GM18502 (cell line): Measurements from ENCODE around the gene ERFL.

Experiments
- ATAC-seq: cut with Tn5 transposase; IDR thresholded peaks from one replicate; pipeline ENCODE4 v1.9.1; 2021; ENCODE audit warnings: mild to moderate bottlenecking; ENCODE audit not compliant: unreplicated experiment, poor library complexity

ERFL gene

DNA sequence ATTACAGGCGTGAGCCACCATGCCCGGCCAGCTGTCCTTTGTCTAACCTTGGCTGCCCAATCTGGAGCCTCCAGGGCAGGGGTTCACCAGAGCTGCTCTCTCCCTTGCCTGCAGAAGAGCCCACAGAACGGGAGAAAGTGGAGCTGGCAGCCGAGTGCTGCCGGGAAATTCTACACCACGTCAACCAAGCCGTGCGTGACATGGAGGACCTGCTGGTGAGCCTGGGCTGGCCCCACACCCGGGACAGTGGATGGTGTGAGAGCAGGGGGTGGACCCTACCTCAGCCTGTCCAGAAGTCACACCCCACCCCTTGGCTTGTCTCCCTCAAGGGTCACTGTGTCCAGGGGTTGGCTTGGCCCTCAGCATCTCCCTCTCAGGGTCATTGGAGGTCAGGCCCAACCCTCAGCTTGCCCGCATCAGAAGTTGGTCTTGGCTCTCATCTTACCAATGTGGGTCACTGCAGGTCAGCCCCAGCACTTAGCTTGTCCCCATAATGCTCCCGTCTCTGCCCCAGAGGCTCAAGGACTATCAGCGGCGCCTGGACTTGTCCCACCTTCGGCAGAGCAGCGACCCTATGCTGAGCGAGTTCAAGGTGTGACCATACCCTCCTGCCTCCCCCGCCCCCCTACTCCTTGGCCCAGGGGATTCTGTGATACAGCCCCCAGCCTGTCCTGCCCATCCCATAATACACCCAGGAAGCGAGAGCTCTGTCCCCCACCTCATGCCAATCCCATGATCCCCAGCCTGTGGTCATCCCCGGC is 24.9 kb downstream of the ERFL start:
- ATAC-seq = no peak

- no peak for ATAC-seq
Measured at GRCh38 chr19:41902594-41902993, 25.7 kb downstream of the ERFL start.

DNA sequence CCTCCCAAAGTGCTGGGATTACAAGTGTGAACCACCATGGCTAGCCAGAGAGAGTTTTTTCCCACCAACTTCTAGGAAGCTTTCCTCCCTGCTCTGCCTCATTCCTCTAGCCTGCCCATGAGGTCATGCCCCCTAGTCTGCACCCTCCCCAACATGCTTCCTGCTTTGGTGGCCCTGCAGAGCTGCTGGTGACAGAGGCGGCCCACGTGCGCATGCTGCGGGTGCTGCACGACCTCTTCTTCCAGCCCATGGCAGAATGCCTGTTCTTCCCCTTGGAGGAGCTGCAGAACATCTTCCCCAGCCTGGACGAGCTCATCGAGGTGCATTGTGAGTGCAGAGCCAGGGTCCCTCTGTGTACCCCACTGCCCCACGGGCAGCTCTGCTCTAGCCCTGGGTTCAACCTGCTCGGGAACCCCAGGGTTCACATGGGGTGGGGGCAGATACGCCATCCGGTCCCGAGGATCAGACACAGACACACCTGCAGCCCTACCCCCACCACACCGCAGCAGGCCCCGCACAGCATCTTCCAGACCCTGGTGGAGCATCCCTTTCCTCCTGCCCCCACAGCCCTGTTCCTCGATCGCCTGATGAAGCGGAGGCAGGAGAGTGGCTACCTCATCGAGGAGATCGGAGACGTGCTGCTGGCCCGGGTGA is 26.4 kb downstream of the ERFL start:
- ATAC-seq = no peak

DNA sequence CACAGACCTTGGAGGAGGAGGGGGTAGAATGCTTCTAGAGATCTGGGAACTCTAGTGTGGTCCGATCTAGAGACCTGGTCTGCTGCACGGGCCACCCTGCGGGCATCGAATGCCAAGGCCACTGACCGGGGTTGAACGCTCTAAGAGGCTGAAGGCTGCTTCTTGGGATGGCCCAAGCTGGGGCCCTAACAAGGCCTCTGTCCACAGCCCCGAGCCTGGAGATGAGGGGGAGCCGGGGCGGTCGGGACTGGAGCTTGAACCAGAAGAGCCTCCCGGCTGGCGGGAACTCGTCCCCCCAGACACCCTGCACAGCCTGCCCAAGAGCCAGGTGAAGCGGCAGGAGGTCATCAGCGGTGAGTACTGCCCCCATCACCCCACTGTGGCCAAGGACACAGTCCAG is 30.0 kb downstream of the ERFL start:
- no peak for ATAC-seq

DNA sequence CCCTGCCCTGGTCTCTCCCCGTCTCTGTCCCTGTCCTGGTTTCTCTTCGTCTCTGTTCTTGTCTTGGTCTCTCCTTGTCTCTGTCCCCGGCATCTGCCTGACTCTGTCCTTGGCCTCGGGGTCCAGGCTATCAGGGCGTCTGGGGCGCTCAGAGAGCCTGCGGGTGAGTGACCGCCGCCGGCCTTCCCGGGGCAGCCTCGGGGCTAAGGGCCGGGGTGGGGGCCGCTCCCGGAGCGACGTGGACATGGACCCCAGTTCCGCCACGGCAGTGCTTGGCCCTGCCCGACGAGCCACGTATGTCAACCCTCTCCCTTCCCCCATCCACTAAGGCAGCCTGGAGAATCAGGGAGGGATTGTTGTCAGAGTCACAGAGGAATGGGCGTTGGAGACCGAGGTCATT is 30.4 kb downstream of the ERFL start:
- ATAC-seq = no peak

DNA sequence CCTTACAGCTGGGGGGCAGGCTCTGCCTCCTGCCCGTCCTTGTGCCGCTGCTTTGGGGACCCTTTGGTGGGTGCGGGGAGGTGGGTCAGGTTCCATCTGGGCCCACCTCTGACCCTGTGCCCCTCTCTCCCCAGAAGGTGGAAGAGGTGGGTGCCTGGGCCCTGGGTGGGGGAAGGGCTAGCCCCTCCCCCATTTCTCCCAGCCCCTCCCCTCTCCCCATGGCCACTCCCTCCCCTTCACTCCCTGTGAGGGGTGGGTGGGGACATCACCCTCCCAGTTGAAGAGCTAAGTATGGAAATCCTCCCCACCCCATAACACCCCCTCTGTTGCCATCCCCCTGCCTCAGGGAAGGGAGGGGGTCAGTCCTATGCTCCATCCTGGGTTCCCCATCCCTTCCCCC is 31.1 kb downstream of the ERFL start:
- ATAC-seq = no peak

DNA sequence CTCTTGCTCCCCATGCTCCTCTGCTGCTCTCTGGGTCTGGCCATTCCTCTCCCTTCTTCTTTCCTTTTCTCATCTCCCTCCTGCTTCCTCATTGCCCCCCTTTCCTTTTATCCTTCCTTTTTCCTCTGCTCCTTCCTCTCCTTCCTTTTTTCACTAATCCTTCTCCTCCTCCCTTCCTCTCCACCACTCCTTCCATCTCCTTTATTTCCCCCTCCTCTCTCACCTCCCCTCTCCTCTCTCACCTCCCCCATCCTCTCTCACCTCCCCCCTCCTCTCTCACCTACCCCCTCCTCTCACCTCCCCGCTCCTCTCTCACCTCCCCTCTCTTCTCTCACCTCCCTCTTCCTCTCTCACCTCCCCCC is 31.7 kb downstream of the ERFL start:
- ATAC-seq = no peak

GRCh38 chr19:41895745-41896580 is 32.3 kb downstream of the ERFL start:
- no peak for ATAC-seq

DNA sequence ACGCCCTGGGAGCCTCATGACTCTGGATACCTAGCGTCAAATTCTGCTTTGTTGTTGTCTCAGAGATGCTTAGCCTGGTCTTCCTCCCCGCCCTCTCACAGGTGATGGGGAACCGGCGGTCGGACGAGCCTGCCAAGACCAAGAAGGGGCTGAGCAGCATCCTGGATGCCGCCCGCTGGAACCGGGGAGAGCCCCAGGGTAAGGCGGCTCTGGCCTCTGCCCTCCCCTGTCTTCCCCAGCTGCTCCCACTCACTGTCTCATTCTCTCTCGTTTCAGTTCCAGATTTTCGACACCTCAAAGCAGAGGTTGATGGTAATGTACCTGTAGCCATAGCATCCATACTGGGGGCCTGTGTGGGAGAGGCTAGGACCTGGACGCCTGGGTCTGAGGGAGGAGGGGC is 33.9 kb downstream of the ERFL start:
- ATAC-seq = no peak

DNA sequence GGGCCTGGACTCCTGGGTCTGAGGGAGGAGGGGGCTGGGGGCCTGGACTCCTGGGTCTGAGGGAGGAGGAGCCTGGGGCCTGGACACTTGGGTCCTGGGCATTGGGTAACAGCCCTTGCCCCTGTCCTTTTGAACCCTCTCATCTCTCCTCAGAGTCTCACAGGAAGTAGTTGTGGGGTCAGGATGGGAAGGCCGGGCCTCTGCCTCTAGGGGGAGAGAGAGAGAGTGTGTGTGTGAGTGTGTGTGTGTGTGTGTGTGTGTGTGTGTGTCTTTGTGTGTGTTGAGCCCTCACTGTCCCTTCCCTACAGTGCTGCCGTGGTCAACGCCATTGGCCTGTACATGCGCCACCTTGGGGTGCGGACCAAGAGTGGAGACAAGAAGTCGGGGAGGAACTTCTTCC is 34.4 kb downstream of the ERFL start:
- no peak for ATAC-seq

DNA sequence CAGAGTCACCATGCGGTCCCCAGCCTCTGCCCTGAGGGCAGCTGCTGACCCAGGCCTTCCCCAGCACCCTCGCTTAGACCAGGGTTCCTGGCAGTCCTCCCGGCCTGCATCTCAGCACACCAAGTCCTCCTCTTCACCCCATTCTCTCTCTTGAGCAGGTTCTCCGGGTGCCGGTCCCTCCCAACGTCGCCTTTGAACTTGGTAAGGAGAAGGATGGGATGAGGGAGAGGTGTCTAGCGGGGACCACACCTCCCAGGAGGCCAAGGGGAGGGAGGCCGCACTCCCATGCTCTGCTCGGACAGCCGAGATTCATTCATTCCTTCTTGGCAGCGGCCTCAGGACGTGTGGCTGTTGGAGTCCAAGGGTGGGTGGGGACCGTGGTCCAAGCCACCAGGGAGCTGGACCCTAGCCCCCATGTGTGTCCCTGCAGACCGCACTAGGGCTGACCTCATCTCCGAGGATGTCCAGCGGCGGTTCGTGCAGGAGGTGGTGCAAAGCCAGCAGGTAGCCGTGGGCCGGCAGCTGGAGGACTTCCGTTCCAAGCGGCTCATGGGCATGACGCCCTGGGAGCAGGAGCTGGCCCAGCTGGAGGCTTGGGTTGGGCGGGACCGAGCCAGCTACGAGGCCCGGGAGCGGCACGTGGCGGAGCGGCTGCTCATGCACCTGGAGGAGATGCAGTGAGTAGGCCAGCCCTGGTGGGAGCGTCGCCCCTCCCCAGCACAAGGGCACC is 35.9 kb downstream of the ERFL start:
- ATAC-seq = no peak

DNA sequence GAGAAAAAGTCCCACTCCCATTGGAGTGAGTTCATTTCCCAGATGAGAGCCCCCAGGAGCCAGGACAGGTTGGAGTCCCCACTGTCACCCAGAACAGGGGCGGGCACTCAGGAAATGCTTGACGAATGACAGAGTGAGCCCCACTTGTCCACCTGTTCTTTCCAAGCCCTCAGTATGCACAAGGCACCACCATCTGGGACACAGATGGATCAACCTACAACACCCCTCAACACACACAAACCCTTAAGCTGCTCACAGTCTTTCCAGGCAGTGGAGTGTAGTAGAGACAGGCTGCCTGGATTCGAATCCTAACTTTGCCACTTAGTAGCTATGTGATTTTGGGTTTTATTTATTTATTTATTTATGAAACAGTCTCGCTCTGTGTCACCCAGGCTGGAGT is 37.3 kb downstream of the ERFL start:
- ATAC-seq = no peak

DNA sequence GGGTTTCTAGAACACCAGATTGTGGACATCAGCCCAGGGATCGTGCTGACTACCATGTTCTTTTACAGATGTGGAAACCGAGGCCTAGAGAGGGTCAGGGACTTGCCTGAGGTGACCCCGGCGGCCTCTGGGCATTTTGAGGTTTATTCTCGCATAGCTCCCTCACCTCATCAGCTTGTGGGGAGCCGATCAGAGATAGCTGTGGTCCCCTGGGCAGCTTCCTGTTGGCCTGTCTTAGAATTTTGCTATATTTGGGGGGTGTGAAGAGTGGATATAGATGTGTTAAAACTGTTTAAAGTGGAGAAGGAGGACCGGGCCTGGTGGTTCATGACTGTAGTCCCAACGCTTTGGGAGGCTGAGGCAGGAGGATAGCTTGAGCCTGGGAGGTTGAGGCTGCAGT is 38.4 kb downstream of the ERFL start:
- ATAC-seq = no peak

DNA sequence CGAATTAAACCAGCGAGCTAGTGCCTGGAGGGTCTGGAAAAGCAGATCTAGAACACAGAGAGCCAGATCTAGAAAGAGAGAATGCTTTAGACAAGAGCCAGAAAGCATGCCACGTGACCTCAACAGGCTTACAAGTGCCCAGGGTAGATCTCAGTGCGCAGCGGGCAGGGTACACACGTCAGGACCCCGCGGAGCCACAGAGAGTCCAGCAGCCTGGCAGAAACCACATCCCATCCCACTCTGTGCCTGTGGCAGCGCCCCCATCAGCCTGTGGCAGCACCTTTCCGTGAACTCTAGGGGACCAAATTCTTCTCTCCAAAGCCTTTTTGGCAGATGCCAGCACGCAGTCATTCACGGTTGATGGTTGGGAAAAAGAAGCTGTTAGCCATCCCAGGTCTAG is 39.3 kb downstream of the ERFL start:
- no peak for ATAC-seq

GRCh38 chr19:41887711-41888382 is 40.4 kb downstream of the ERFL start:
- ATAC-seq = no peak

DNA sequence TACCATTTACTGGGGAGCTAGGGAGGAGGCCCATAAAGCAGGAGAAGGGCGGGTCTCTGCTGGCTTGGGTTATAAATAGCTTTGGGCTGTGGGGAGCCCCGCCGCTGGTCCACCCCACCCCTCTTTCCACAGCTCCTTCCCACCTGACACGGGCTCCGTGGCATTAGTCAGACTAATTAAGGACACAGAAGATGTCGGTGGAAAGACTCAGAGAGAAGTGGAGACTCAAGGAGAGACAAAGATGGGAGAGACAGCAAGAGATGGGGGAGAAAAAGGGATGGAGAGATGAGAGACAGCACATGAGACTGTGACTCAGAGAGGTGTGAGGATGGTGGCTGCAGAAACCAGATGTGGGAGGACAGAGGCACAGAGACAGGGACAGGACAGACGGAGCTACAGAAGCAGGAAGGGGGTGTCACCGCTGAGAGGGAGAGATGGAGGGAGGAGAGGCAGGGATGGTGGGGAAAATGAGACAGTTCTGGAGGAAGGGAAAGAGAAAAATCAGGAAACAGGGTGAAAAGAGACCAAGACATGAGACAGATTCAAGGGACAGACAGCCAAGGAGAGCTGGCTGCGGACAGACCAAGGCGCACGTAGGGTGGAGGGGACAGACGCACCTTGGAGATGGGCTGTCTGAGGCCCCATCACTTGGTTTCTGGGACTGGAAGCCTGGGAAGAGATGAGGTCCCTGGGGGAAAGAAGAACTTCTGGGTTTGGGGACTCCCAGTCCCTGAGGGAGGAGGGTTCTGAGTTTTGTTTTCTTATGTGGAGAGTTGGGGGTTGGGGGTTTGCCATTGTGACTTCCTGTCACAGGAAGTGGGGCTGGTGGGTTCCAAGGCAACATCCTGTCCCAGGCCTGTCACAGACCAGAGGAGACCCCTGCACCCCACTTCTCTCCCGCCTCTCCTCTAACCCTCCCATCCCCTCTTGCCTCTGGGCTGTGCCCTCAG is 41.2 kb downstream of the ERFL start:
- ATAC-seq = no peak

DNA sequence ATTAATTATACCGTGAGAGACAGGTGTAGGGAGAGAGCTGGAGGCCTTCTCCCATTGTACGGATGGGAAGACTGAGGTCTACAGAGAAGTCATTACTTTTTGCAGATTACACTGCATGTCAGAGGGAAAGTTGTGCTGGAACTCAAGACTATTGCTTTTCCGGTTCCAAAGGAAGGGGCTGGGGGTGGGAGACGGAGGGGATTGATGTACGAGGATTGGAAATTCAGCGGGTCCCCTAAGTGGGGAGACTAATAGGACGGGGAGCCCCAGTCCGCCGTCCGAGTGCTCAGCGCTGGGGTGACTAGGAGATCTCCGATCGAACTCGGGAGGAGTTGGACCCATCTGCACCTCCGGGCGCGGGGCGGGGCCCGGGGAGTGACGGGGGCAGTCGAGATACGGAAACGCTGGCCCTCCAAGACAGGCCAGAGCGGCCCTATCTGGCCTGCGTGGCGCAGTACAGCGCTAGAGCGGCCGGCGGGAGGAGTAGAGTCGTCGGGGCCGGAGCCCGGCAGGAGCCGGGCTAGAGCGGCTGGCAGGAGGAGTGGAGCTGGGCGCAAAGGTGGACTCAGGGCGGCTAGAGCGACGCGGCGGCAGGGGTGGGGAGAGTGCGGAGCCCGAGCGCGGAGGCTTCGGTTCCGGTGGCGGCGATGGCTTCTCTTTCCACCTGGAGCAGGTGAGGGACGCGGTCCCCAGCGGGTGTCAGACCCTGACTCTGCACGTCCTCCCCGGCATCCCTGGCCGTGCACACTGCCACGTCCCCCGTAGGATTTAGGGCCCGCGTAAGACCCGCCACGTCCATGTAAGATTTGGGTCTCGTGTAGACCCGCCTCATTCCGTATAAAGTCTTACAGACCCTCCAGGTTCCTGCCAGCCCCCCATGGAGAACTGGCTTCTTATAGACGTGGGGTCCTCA is 44.2 kb downstream of the ERFL start:
- ATAC-seq = peak; percentile 75

DNA sequence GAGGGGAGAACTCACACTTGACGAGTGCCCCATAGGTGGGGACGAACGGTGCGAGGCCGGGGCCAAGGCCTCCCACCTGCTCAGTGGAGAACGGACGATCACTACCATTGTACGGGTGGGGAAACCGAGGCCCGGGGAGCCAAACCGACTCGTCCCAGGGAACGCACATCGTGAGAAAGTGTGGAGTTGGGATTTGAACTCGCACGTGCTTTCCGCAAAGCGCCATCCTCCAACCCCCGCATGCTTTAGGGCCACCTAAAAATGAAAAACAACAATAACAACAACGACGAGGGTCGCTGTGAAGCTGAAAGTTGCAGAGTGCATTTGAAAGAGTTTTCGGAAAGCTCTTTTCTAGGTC is 44.8 kb downstream of the ERFL start:
- no peak for ATAC-seq
